ENCODE data around the gene SRGAP2C.
"Not testable (repeated sequence)": the region's sequence is repeated elsewhere in the genome, so short reads cannot be mapped to it uniquely, and the experiment has no call there.

SRGAP2C gene

GRCh38 chr1:121339611-121340010, 154.8 kb downstream of the SRGAP2C start:
- H3K4me3 ChIP-seq (ENCODE audit: low read depth in 1 of 2, low read length in 2 of 2); H3K36me3 ChIP-seq (ENCODE audit: control insufficient read depth in 1 of 2, insufficient read depth in 2 of 2, low read length in 2 of 2); H3K4me1 ChIP-seq (ENCODE audit: control insufficient read depth in 1 of 2, insufficient read depth in 2 of 2, low read length in 2 of 2); H3K9me3 ChIP-seq (ENCODE audit: control insufficient read depth in 1 of 2, low read length in 2 of 2); H3K27ac ChIP-seq (ENCODE audit: low read depth, low read length); H3K27me3 ChIP-seq (ENCODE audit: control insufficient read depth in 1 of 2, insufficient read depth in 2 of 2, low read length in 2 of 2); H3K9ac ChIP-seq (ENCODE audit: low read depth in 1 of 2, low read length in 2 of 2): not testable (repeated sequence)

DNA sequence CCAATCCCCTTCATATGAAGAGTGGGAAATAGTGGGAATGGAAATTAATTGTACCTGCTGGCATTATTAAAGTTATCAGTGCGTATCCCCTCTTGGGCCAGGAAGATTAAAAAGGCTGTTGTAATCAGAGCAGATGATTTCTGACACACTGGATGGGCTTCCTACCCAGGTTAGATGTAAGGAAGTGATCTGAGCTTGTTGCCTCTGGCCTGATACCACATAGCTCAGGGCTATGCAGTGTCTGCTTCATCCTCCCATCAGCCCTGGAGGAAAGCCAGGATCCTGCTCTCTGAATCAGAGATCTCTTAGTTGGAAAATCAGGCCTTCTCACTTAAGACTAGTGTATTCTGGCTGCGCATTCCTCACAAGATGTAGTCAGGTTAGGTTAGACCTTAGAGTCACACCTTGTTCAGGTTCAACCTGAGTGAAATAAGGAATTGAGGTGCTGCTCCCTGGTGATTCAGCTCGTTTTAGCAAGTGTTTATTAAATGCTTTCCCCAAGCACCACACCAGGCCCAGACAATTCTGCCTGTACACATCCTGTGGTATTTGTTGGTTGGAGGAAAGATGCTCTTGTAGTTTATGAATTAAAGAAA, 158.6 kb downstream of the SRGAP2C start:
- H3K4me3 ChIP-seq (ENCODE audit: low read depth in 1 of 2, low read length in 2 of 2); H3K27ac ChIP-seq (ENCODE audit: low read depth, low read length); H3K9me3 ChIP-seq (ENCODE audit: control insufficient read depth in 1 of 2, low read length in 2 of 2); H3K27me3 ChIP-seq (ENCODE audit: control insufficient read depth in 1 of 2, insufficient read depth in 2 of 2, low read length in 2 of 2); H3K9ac ChIP-seq (ENCODE audit: low read depth in 1 of 2, low read length in 2 of 2); H3K4me1 ChIP-seq (ENCODE audit: control insufficient read depth in 1 of 2, insufficient read depth in 2 of 2, low read length in 2 of 2); H3K36me3 ChIP-seq (ENCODE audit: control insufficient read depth in 1 of 2, insufficient read depth in 2 of 2, low read length in 2 of 2): not testable (repeated sequence)

DNA sequence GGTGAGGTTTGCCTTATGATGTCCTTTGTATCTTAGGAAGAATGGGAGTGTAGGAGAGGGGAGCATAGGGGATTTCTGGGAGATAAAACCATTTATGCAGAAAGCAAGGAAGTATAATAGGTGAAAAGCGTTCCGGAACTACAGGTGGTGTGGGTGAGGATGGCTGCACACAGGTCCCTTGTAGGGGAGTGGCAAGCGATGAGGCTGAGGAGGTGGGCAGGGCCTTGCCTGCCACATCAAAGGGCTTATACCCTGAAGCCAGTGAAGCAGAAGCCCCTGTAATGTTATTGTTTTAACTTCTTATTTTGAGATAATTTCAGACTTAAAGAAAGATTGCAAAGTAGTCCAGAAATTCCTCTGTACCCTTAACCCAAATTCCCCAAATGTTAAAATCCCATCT, 159.6 kb downstream of the SRGAP2C start:
- not testable (repeated sequence) for H3K27me3 ChIP-seq (ENCODE audit: control insufficient read depth in 1 of 2, insufficient read depth in 2 of 2, low read length in 2 of 2); H3K4me1 ChIP-seq (ENCODE audit: control insufficient read depth in 1 of 2, insufficient read depth in 2 of 2, low read length in 2 of 2); H3K4me3 ChIP-seq (ENCODE audit: low read depth in 1 of 2, low read length in 2 of 2); H3K9ac ChIP-seq (ENCODE audit: low read depth in 1 of 2, low read length in 2 of 2); H3K36me3 ChIP-seq (ENCODE audit: control insufficient read depth in 1 of 2, insufficient read depth in 2 of 2, low read length in 2 of 2); H3K9me3 ChIP-seq (ENCODE audit: control insufficient read depth in 1 of 2, low read length in 2 of 2); H3K27ac ChIP-seq (ENCODE audit: low read depth, low read length)

GRCh38 chr1:121346654-121347053, 161.9 kb downstream of the SRGAP2C start:
- not testable (repeated sequence) for H3K9ac ChIP-seq (ENCODE audit: low read depth in 1 of 2, low read length in 2 of 2); H3K9me3 ChIP-seq (ENCODE audit: control insufficient read depth in 1 of 2, low read length in 2 of 2); H3K4me1 ChIP-seq (ENCODE audit: control insufficient read depth in 1 of 2, insufficient read depth in 2 of 2, low read length in 2 of 2); H3K36me3 ChIP-seq (ENCODE audit: control insufficient read depth in 1 of 2, insufficient read depth in 2 of 2, low read length in 2 of 2); H3K4me3 ChIP-seq (ENCODE audit: low read depth in 1 of 2, low read length in 2 of 2); H3K27me3 ChIP-seq (ENCODE audit: control insufficient read depth in 1 of 2, insufficient read depth in 2 of 2, low read length in 2 of 2); H3K27ac ChIP-seq (ENCODE audit: low read depth, low read length)

DNA sequence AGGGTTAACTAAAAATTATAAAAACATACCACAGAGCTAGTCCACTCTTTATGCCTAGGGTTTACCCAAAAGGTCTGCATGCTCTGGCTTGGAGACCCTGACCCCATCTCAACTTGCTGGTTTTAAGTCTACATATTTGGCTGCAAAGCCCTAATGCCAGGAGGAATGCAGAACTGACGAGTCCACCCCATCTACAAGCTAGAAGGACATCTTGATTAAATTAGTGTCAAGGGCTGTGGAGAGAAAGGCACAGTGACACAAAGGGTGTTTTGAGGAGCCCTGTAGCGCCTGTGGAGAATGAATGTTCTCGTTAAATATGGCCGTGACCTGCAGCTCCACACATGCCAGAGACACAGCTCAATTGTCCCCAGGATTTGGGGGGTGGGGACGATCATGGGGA, 162.7 kb downstream of the SRGAP2C start:
- H3K4me1 ChIP-seq (ENCODE audit: control insufficient read depth in 1 of 2, insufficient read depth in 2 of 2, low read length in 2 of 2); H3K27ac ChIP-seq (ENCODE audit: low read depth, low read length); H3K4me3 ChIP-seq (ENCODE audit: low read depth in 1 of 2, low read length in 2 of 2); H3K9ac ChIP-seq (ENCODE audit: low read depth in 1 of 2, low read length in 2 of 2); H3K9me3 ChIP-seq (ENCODE audit: control insufficient read depth in 1 of 2, low read length in 2 of 2); H3K36me3 ChIP-seq (ENCODE audit: control insufficient read depth in 1 of 2, insufficient read depth in 2 of 2, low read length in 2 of 2); H3K27me3 ChIP-seq (ENCODE audit: control insufficient read depth in 1 of 2, insufficient read depth in 2 of 2, low read length in 2 of 2): not testable (repeated sequence)

DNA sequence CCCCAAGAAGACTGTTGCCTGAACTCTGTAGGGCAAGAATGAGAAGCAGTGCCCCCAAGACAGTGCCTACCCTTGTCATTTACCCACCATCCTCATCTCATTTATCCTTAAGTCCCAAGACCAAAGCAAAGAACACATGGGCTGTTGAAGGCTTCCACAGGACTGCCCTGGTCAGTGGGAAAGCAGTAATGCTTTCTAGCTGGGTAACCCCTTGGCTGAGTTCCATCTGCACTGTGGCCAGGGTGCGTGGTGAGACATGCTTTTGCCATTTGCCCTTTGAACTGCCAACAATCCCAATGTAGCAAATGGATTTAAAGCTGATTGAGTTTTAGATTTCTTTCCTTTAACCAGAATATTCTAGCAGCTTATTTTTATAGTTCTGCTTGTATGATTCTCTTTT, 163.3 kb downstream of the SRGAP2C start:
- H3K27ac ChIP-seq (ENCODE audit: low read depth, low read length); H3K4me3 ChIP-seq (ENCODE audit: low read depth in 1 of 2, low read length in 2 of 2); H3K27me3 ChIP-seq (ENCODE audit: control insufficient read depth in 1 of 2, insufficient read depth in 2 of 2, low read length in 2 of 2); H3K36me3 ChIP-seq (ENCODE audit: control insufficient read depth in 1 of 2, insufficient read depth in 2 of 2, low read length in 2 of 2); H3K4me1 ChIP-seq (ENCODE audit: control insufficient read depth in 1 of 2, insufficient read depth in 2 of 2, low read length in 2 of 2); H3K9me3 ChIP-seq (ENCODE audit: control insufficient read depth in 1 of 2, low read length in 2 of 2); H3K9ac ChIP-seq (ENCODE audit: low read depth in 1 of 2, low read length in 2 of 2): not testable (repeated sequence)

GRCh38 chr1:121349332-121349967, 164.7 kb downstream of the SRGAP2C start:
- not testable (repeated sequence) for H3K4me1 ChIP-seq (ENCODE audit: control insufficient read depth in 1 of 2, insufficient read depth in 2 of 2, low read length in 2 of 2); H3K36me3 ChIP-seq (ENCODE audit: control insufficient read depth in 1 of 2, insufficient read depth in 2 of 2, low read length in 2 of 2); H3K9me3 ChIP-seq (ENCODE audit: control insufficient read depth in 1 of 2, low read length in 2 of 2); H3K27ac ChIP-seq (ENCODE audit: low read depth, low read length); H3K9ac ChIP-seq (ENCODE audit: low read depth in 1 of 2, low read length in 2 of 2); H3K27me3 ChIP-seq (ENCODE audit: control insufficient read depth in 1 of 2, insufficient read depth in 2 of 2, low read length in 2 of 2); H3K4me3 ChIP-seq (ENCODE audit: low read depth in 1 of 2, low read length in 2 of 2)

- H3K4me3 ChIP-seq (ENCODE audit: low read depth in 1 of 2, low read length in 2 of 2); H3K9ac ChIP-seq (ENCODE audit: low read depth in 1 of 2, low read length in 2 of 2); H3K9me3 ChIP-seq (ENCODE audit: control insufficient read depth in 1 of 2, low read length in 2 of 2); H3K4me1 ChIP-seq (ENCODE audit: control insufficient read depth in 1 of 2, insufficient read depth in 2 of 2, low read length in 2 of 2); H3K27ac ChIP-seq (ENCODE audit: low read depth, low read length); H3K36me3 ChIP-seq (ENCODE audit: control insufficient read depth in 1 of 2, insufficient read depth in 2 of 2, low read length in 2 of 2); H3K27me3 ChIP-seq (ENCODE audit: control insufficient read depth in 1 of 2, insufficient read depth in 2 of 2, low read length in 2 of 2): not testable (repeated sequence)
Observed at GRCh38 chr1:121355711-121356420, 171.1 kb downstream of the SRGAP2C start.

GRCh38 chr1:121356819-121357218, 172.0 kb downstream of the SRGAP2C start:
- not testable (repeated sequence) for H3K4me1 ChIP-seq (ENCODE audit: control insufficient read depth in 1 of 2, insufficient read depth in 2 of 2, low read length in 2 of 2); H3K27ac ChIP-seq (ENCODE audit: low read depth, low read length); H3K4me3 ChIP-seq (ENCODE audit: low read depth in 1 of 2, low read length in 2 of 2); H3K27me3 ChIP-seq (ENCODE audit: control insufficient read depth in 1 of 2, insufficient read depth in 2 of 2, low read length in 2 of 2); H3K9ac ChIP-seq (ENCODE audit: low read depth in 1 of 2, low read length in 2 of 2); H3K36me3 ChIP-seq (ENCODE audit: control insufficient read depth in 1 of 2, insufficient read depth in 2 of 2, low read length in 2 of 2); H3K9me3 ChIP-seq (ENCODE audit: control insufficient read depth in 1 of 2, low read length in 2 of 2)

DNA sequence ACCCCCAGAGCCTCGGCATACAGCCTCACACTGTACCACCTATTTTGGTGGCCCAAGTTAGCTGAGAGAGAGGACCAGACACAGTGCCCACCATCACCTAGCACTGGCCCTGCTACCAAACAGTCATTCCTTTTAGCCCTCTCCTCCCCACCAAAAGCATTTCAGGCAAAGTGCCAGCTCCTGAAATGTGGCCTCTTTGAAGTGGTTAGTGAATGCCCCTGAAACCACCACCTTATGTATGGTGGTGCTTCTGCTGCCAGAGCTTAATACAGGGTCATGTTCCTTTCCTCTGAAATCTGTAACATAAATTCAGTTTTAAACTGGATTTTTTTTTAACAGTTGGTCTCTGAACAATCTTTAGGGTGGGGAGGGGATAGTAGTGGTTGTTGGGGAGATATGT, 175.8 kb downstream of the SRGAP2C start:
- not testable (repeated sequence) for H3K9me3 ChIP-seq (ENCODE audit: control insufficient read depth in 1 of 2, low read length in 2 of 2); H3K36me3 ChIP-seq (ENCODE audit: control insufficient read depth in 1 of 2, insufficient read depth in 2 of 2, low read length in 2 of 2); H3K4me3 ChIP-seq (ENCODE audit: low read depth in 1 of 2, low read length in 2 of 2); H3K27me3 ChIP-seq (ENCODE audit: control insufficient read depth in 1 of 2, insufficient read depth in 2 of 2, low read length in 2 of 2); H3K9ac ChIP-seq (ENCODE audit: low read depth in 1 of 2, low read length in 2 of 2); H3K4me1 ChIP-seq (ENCODE audit: control insufficient read depth in 1 of 2, insufficient read depth in 2 of 2, low read length in 2 of 2); H3K27ac ChIP-seq (ENCODE audit: low read depth, low read length)

All from duodenal mucosa (tissue), 2 donors.